HL-60 (cell line): ENCODE results near the gene FBXO2.

Source experiments
- DNase-seq, 2 experiments: peaks; one replicate each; pipeline ENCODE4 v3.0.0-alpha.2; 2010 to 2020; ENCODE audit warnings: low read depth in 1 of 2, low spot score in 1 of 2
- H3K27ac ChIP-seq: fragments of 250-450 bp; sonication (Bioruptor Pico); replicated peaks from 2 replicates; pipeline ENCODE4 v1.5.1; 2020; ENCODE audit warnings: mild to moderate bottlenecking, moderate library complexity
- H3K27me3 ChIP-seq: fragments of 250-450 bp; sonication (Bioruptor Pico); 2 replicates; pipeline ENCODE4 v1.5.1; 2021; ENCODE audit warnings: mild to moderate bottlenecking, moderate library complexity; ENCODE audit not compliant: insufficient read depth, poor library complexity, severe bottlenecking
- H3K4me3 ChIP-seq: replicated peaks from 2 replicates; pipeline ENCODE4 v1.5.1; 2011; ENCODE audit warnings: mild to moderate bottlenecking, control low read depth, low read length; ENCODE audit not compliant: insufficient read depth
- GABPA ChIP-seq: IDR thresholded peaks from 2 replicates; pipeline ENCODE4 v1.6.1; 2012; ENCODE audit warnings: low read depth
- POLR2AphosphoS5 ChIP-seq: IDR thresholded peaks from 2 replicates; pipeline ENCODE4 v1.6.1; 2012; ENCODE audit warnings: low read depth
- REST ChIP-seq: IDR thresholded peaks from 2 replicates; pipeline ENCODE4 v1.6.1; 2012; ENCODE audit warnings: low read depth; ENCODE audit not compliant: insufficient replicate concordance
- SPI1 ChIP-seq: IDR thresholded peaks from 2 replicates; pipeline ENCODE4 v1.6.1; 2012; ENCODE audit warnings: low read depth, mild to moderate bottlenecking, borderline replicate concordance
- TF ChIP-seq, protein P1 (sequence below): IDR thresholded peaks from one replicate; pipeline ENCODE4 v1.5.1; 2011; ENCODE audit warnings: low read length, control low read depth, inconsistent platforms; ENCODE audit not compliant: insufficient read depth

The FBXO2 gene

DNA sequence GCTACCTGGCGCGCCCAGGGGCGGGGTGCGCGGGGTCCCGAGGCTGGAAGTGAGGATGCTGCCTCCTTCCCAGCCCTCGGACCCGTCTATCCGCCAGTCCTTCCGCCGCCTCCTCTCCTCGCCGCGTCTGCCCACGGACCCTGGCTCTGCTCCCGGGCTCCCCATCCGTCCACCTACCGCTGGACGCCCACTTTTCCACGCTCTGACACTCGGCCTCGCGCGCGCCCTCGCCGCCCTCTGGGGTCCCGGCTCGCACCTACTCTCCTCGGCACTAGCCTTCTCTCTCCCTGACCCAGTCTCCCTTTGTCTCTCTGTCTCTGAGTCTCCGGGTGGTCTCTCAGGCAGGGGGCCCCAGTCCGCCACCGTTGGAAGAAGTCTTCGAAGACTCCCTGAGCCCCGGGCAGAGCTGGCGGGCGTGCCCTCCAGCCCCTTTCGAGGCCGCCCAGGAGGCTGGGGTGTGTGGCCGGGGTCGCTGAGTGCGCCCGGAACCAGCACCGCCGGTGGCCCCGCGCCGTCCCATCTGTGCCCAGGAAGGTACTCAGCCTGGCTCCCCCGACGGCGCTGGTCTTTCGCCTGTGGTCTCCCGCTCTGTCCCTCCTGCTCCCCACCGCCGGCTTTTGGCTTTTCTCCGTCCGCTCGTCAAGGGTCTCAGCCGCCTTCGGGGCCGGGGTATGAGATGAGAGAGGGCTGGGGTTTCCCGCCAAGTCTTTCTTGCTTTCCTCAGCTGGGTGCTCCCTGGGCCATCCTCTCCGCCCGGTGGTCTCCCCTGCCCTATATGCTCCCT lies 37.9 kb upstream of the FBXO2 start:
- Histone ChIP-seq H3K27ac (no peak overlapping the region), H3K27me3 (peaks cover 28% of the 10 kb centered on the region), H3K4me3 (no peak overlapping the region)
- DNase-seq = no peak
- TF ChIP-seq POLR2AphosphoS5 (no peak), SPI1 (no peak), REST (no peak), GABPA (no peak)
- TF ChIP-seq, protein P1, sequence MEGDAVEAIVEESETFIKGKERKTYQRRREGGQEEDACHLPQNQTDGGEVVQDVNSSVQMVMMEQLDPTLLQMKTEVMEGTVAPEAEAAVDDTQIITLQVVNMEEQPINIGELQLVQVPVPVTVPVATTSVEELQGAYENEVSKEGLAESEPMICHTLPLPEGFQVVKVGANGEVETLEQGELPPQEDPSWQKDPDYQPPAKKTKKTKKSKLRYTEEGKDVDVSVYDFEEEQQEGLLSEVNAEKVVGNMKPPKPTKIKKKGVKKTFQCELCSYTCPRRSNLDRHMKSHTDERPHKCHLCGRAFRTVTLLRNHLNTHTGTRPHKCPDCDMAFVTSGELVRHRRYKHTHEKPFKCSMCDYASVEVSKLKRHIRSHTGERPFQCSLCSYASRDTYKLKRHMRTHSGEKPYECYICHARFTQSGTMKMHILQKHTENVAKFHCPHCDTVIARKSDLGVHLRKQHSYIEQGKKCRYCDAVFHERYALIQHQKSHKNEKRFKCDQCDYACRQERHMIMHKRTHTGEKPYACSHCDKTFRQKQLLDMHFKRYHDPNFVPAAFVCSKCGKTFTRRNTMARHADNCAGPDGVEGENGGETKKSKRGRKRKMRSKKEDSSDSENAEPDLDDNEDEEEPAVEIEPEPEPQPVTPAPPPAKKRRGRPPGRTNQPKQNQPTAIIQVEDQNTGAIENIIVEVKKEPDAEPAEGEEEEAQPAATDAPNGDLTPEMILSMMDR = no peak

DNA sequence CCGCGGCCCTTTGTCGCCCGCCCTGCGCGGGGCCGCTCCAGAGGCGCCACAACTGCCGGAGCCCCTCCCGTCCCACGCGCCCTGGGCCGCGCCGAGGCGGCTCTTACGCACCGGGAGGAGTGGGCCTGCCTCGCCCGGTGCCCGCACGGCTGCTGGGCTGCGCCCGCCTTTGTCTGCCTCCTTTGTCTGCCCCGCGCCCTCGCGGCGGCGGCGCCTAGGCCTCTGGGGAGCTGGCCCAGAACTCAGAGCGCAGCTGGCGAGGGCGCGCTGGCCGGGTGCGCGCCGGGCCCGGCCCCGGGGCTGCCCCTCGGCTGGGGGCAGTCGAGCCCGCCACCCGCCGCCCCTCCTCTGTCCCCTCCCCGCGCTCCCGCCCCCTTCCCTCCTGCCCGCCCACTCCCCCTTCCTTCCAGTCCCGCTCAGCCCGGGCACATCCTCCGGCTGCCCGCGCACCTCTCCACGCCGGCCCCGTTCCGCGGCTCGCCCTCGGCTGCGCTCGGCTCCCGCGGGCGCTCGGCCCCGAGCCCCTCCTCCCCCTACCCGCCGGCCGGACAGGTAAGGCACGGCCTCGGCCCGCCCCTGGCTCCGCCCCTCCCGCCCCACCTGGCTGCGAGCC lies 37.2 kb upstream of the FBXO2 start, which contains the start of gene DRAXIN:
DRAXIN (plus strand) TSS at position 409 of the 613 bp plus-strand sequence. CDS start 14,549 bp downstream, outside the sequence.
- Histone ChIP-seq H3K4me3 (no peak within 1 kb of the TSS), H3K27me3 (peaks cover 28% of the 10 kb centered on the region), H3K27ac (no peak within 1 kb of the TSS)
- DNase-seq = no peak
- no peak for TF ChIP-seq SPI1
- TF ChIP-seq REST = no peak
- no peak for TF ChIP-seq GABPA
- no peak for TF ChIP-seq POLR2AphosphoS5
- TF ChIP-seq, protein P1 = no peak

DNA sequence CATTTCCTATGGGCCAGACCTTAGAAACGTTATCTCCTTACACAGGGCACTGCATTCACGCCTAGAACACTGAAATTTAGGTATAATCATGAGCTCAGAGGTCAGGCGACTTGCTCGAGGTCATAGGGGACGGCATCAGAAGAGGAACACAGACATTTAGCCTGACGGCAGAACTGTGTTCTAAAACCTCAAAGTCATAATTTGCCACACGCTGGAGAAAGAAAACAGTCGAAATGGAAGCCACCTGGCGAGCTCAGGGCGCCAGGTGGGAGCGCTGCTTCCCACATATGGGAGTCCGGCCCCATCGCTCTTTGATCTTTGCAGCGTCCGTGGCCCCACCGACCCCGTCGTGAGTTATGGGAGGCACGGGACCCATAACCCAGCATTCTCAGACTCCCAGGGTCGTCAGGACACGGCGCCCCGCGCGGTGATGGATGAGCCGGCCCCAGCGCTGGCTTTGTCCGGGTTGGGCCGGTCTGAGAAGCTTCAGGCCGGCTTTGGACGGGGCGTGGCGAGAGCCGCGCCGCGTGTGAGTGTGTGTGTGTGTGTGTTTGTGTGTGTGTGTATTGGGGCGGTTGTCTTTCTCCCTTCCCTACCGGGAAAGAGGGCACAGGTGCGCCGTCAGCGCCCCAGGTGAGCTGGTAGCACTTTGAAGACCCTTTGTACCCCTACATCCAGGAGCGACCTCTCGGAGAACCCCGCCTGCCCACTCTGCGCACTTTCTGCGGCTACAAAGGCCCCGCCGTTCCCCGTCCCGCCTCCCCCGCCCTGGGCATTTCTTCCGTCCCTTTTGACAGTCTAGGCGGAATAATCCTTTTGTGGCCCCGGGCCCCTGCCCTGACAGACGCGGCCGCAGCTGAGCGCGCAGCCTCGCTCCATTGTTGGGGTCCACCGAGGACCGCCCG lies 36.4 kb upstream of the FBXO2 start:
- DNase-seq = no peak
- TF ChIP-seq, protein P1 = no peak
- no peak for TF ChIP-seq REST
- no peak for TF ChIP-seq GABPA
- TF ChIP-seq POLR2AphosphoS5 = no peak
- no peak for TF ChIP-seq SPI1
- H3K27ac ChIP-seq = no peak overlapping the region
- H3K4me3 ChIP-seq = no peak overlapping the region
- H3K27me3 ChIP-seq = peaks cover 28% of the 10 kb centered on the region
